H9 (cell line): ENCODE results near the gene FOXB1. TPM values are rescaled to one million over a fixed set of nuclear protein-coding genes. Genes with fewer than 3 reads are reported as not detected.

Source experiments
- DNase-seq: peaks from one replicate; pipeline ENCODE4 v3.0.0-alpha.2; 2017
- H2AFZ ChIP-seq: one replicate; pipeline ENCODE4 v1.6.1; 2013; ENCODE audit warnings: mild to moderate bottlenecking, low read length, control low read depth, moderate library complexity
- H2AK5ac ChIP-seq: 2 replicates; pipeline ENCODE4 v1.6.1; 2013; ENCODE audit warnings: low read length, control low read depth, mixed read lengths; ENCODE audit not compliant: insufficient read length
- H2BK120ac ChIP-seq: one replicate; pipeline ENCODE4 v1.6.1; 2013; ENCODE audit warnings: low read depth, mild to moderate bottlenecking, low read length, control low read depth, inconsistent platforms; ENCODE audit not compliant: poor library complexity, severe bottlenecking
- H2BK12ac ChIP-seq: 2 replicates; pipeline ENCODE4 v1.6.1; 2013; ENCODE audit warnings: low read length, control low read depth, mixed read lengths, low read depth; ENCODE audit not compliant: insufficient read length
- H2BK15ac ChIP-seq: 2 replicates; pipeline ENCODE4 v1.6.1; 2013; ENCODE audit warnings: low read depth, low read length, control low read depth
- H2BK20ac ChIP-seq: one replicate; pipeline ENCODE4 v1.6.1; 2013; ENCODE audit warnings: low read depth, mild to moderate bottlenecking, low read length, control low read depth, inconsistent platforms; ENCODE audit not compliant: poor library complexity, severe bottlenecking
- H2BK5ac ChIP-seq: 2 replicates; pipeline ENCODE4 v1.6.1; 2013; ENCODE audit warnings: low read length, control low read depth, mixed read lengths; ENCODE audit not compliant: insufficient read length
- H3K14ac ChIP-seq: 2 replicates; pipeline ENCODE4 v1.6.1; 2013; ENCODE audit warnings: low read length, control low read depth; ENCODE audit not compliant: insufficient read depth
- H3K18ac ChIP-seq: 2 replicates; pipeline ENCODE4 v1.6.1; 2013; ENCODE audit warnings: low read depth, mild to moderate bottlenecking, mixed read lengths, low read length, control low read depth; ENCODE audit not compliant: insufficient read length
- H3K23ac ChIP-seq: 2 replicates; pipeline ENCODE4 v1.6.1; 2013; ENCODE audit warnings: low read length, control low read depth, mixed read lengths, low read depth; ENCODE audit not compliant: insufficient read length
- H3K23me2 ChIP-seq: 2 replicates; pipeline ENCODE4 v1.6.1; 2013; ENCODE audit warnings: low read depth, mild to moderate bottlenecking, mixed read lengths, low read length, control low read depth; ENCODE audit not compliant: insufficient read length, poor library complexity, severe bottlenecking
- H3K27ac ChIP-seq: 2 replicates; pipeline ENCODE4 v1.5.1; 2013; ENCODE audit warnings: low read length, control low read depth, mixed read lengths, low read depth; ENCODE audit not compliant: insufficient read length
- H3K27me3 ChIP-seq: 2 replicates; pipeline ENCODE4 v1.6.1; 2013; ENCODE audit warnings: low read length, control low read depth, inconsistent platforms; ENCODE audit not compliant: insufficient read depth
- H3K4ac ChIP-seq: 2 replicates; pipeline ENCODE4 v1.6.1; 2013; ENCODE audit warnings: low read depth, mild to moderate bottlenecking, control low read depth, inconsistent platforms, low read length, moderate library complexity
- H3K4me1 ChIP-seq: 2 replicates; pipeline ENCODE4 v1.6.1; 2013; ENCODE audit warnings: low read length, control low read depth, inconsistent platforms; ENCODE audit not compliant: insufficient read depth
- H3K4me2 ChIP-seq: 2 replicates; pipeline ENCODE4 v1.6.1; 2013; ENCODE audit warnings: low read length, control low read depth, mixed read lengths; ENCODE audit not compliant: insufficient read length, insufficient read depth
- H3K56ac ChIP-seq: 2 replicates; pipeline ENCODE4 v1.6.1; 2013; ENCODE audit warnings: low read depth, mild to moderate bottlenecking, mixed read lengths, low read length, control low read depth; ENCODE audit not compliant: insufficient read length
- H3K79me1 ChIP-seq: 2 replicates; pipeline ENCODE4 v1.6.1; 2013; ENCODE audit warnings: low read depth, mild to moderate bottlenecking, moderate library complexity, low read length, control low read depth, inconsistent platforms; ENCODE audit not compliant: insufficient read depth, poor library complexity, severe bottlenecking
- H3K79me2 ChIP-seq: 2 replicates; pipeline ENCODE4 v1.6.1; 2013; ENCODE audit warnings: low read length, control low read depth, inconsistent platforms; ENCODE audit not compliant: insufficient read depth
- H3K9ac ChIP-seq: 2 replicates; pipeline ENCODE4 v1.6.1; 2013; ENCODE audit warnings: low read length, control low read depth, mixed read lengths; ENCODE audit not compliant: insufficient read length; ENCODE audit errors: extremely low read depth
- H3K9me3 ChIP-seq: one replicate; pipeline ENCODE4 v1.6.1; 2013; ENCODE audit warnings: low read depth, low read length, inconsistent platforms; ENCODE audit not compliant: control insufficient read depth
- H3T11ph ChIP-seq: one replicate; pipeline ENCODE4 v1.6.1; 2013; ENCODE audit warnings: mild to moderate bottlenecking, low read length, control low read depth, inconsistent platforms
- H4K20me1 ChIP-seq: one replicate; pipeline ENCODE4 v1.6.1; 2013; ENCODE audit not compliant: control insufficient read depth, insufficient read length, insufficient read depth
- H4K5ac ChIP-seq: 2 replicates; pipeline ENCODE4 v1.6.1; 2013; ENCODE audit warnings: low read depth, mild to moderate bottlenecking, mixed read lengths, low read length, control low read depth; ENCODE audit not compliant: insufficient read length
- H4K8ac ChIP-seq: replicated peaks from 2 replicates; pipeline ENCODE4 v1.6.1; 2013; ENCODE audit warnings: low read length, control low read depth, mixed read lengths, low read depth; ENCODE audit not compliant: insufficient read length
- H4K91ac ChIP-seq: 2 replicates; pipeline ENCODE4 v1.6.1; 2013; ENCODE audit warnings: low read depth, mild to moderate bottlenecking, moderate library complexity, mixed read lengths, low read length, control low read depth; ENCODE audit not compliant: insufficient read length
- H3K27ac Mint-ChIP-seq, 3 experiments: 2 replicates in 2 of 3; 3 replicates in 1 of 3; pipeline ENCODE4 v1.8.0; 2020 to 2021; ENCODE audit warnings: mixed read lengths in 3 of 3, mild to moderate bottlenecking in 1 of 3, moderate library complexity in 1 of 3
- H3K27me3 Mint-ChIP-seq: 2 replicates; pipeline ENCODE4 v1.8.0; 2021; ENCODE audit warnings: low read depth, mild to moderate bottlenecking, moderate library complexity, mixed read lengths
- H3K36me3 Mint-ChIP-seq, 3 experiments: 2 replicates in 2 of 3; 3 replicates in 1 of 3; pipeline ENCODE4 v1.8.0; 2020 to 2021; ENCODE audit warnings: low read depth in 3 of 3, mixed read lengths in 3 of 3; ENCODE audit not compliant: insufficient read depth in 1 of 3
- H3K4me1 Mint-ChIP-seq, 2 experiments: 2 replicates each; pipeline ENCODE4 v1.8.0; 2020; ENCODE audit warnings: mixed read lengths in 2 of 2
- H3K4me3 Mint-ChIP-seq, 2 experiments: 2 replicates in 1 of 2; 3 replicates in 1 of 2; pipeline ENCODE4 v1.8.0; 2020 to 2021; ENCODE audit warnings: mild to moderate bottlenecking in 2 of 2, mixed read lengths in 2 of 2, moderate library complexity in 1 of 2
- H3K9me3 Mint-ChIP-seq, 2 experiments: 2 replicates in 1 of 2; 3 replicates in 1 of 2; pipeline ENCODE4 v1.8.0; 2020; ENCODE audit warnings: mild to moderate bottlenecking in 2 of 2, mixed read lengths in 2 of 2, moderate library complexity in 1 of 2
- CTCF ChIP-seq: fragments of 200-600 bp; sonication (generic); conservative IDR thresholded peaks from 3 replicates; pipeline ENCODE4 v1.8.0; 2021; ENCODE audit warnings: antibody characterized with exemption, mild to moderate bottlenecking
- WGBS: extraction: QIAGEN DNeasy Blood & Tissue Kit; methylation state at CpG from one replicate; pipeline ENCODE4 v1.1.7; 2013; ENCODE audit warnings: missing lambda C conversion rate, low lambda C conversion rate, mixed read lengths; ENCODE audit not compliant: insufficient read length; ENCODE audit errors: extremely low coverage; 5-methylcytosine and 5-hydroxymethylcytosine counted together
- total RNA-seq: library from RNA; stranded (reverse); gene quantifications from 2 replicates; pipeline ENCODE4 v1.2.1, GENCODE V29; 2021

The FOXB1 gene
- total RNA-seq, 1 experiment from 2014 or later = 3.5 TPM

GRCh38 chr15:60022379-60022741 lies 18.2 kb downstream of the FOXB1 start:
- peak overlapping the region in 1 of 3 experiments; percentile 67; a peak in 1 of 7 replicates for H3K27ac Mint-ChIP-seq
- no peaks in the 10 kb centered on the region for H3K79me1 ChIP-seq
- H4K91ac ChIP-seq = no peak overlapping the region
- H3T11ph ChIP-seq = no peak overlapping the region
- WGBS = no CpG with 5 or more reads among the region's 3 CpGs
- H3K9me3 ChIP-seq = no peaks in the 10 kb centered on the region
- H3K4ac ChIP-seq = no peak overlapping the region
- H2BK15ac ChIP-seq = no peak overlapping the region
- H2BK20ac ChIP-seq = no peak overlapping the region
- H2BK5ac ChIP-seq = no peak overlapping the region
- H3K56ac ChIP-seq = no peak overlapping the region
- no peaks in the 10 kb centered on the region for H3K23me2 ChIP-seq
- H2AFZ ChIP-seq = no peak overlapping the region
- no peaks in the 10 kb centered on the region for H3K27me3 ChIP-seq
- no peak overlapping the region for H4K8ac ChIP-seq
- no peak overlapping the region for H4K5ac ChIP-seq
- H3K14ac ChIP-seq = no peak overlapping the region
- H3K36me3 Mint-ChIP-seq = peaks cover 2 to 7% (median 3%) of the 10 kb centered on the region in 3 experiments; a peak in 3 of 7 replicates
- peaks cover 6% of the 10 kb centered on the region; the same call in 1 of the 2 replicates for H3K4me1 ChIP-seq
- H2BK12ac ChIP-seq = no peak overlapping the region
- peaks cover 5 to 6% of the 10 kb centered on the region in 2 experiments for H3K9me3 Mint-ChIP-seq
- H2AK5ac ChIP-seq = no peak overlapping the region
- no peak overlapping the region for H3K9ac ChIP-seq
- H3K27ac ChIP-seq = no peak overlapping the region
- no peaks in the 10 kb centered on the region for H3K79me2 ChIP-seq
- no peak overlapping the region for H3K23ac ChIP-seq
- H4K20me1 ChIP-seq = no peaks in the 10 kb centered on the region
- no peak overlapping the region for H3K4me3 Mint-ChIP-seq
- no peak for TF ChIP-seq CTCF
- DNase-seq = no peak
- peak overlapping the region; percentile 35 for H3K4me2 ChIP-seq
- H3K4me1 Mint-ChIP-seq = peaks cover 37 to 38% of the 10 kb centered on the region in 2 experiments
- peaks cover 4% of the 10 kb centered on the region for H3K27me3 Mint-ChIP-seq
- peak overlapping the region; percentile 33 for H3K18ac ChIP-seq
- no peak overlapping the region for H2BK120ac ChIP-seq
